Choroid plexus epithelial cell (primary cell): ENCODE data around the gene CLNK.

ENCODE experiments used
- DNase-seq: peaks from one replicate; pipeline ENCODE4 v3.0.0-alpha.2; 2010; ENCODE audit warnings: low read depth
- H3K4me3 ChIP-seq: 2 replicates; pipeline ENCODE4 v1.5.1; 2011; ENCODE audit warnings: low read depth, mild to moderate bottlenecking, control low read depth, low read length, moderate library complexity
- TF ChIP-seq, protein P1 (sequence below): conservative IDR thresholded peaks from 2 replicates; pipeline ENCODE4 v1.5.1; 2011; ENCODE audit warnings: low read depth, mild to moderate bottlenecking, control low read depth, inconsistent platforms, low read length, moderate library complexity

The CLNK gene

DNA sequence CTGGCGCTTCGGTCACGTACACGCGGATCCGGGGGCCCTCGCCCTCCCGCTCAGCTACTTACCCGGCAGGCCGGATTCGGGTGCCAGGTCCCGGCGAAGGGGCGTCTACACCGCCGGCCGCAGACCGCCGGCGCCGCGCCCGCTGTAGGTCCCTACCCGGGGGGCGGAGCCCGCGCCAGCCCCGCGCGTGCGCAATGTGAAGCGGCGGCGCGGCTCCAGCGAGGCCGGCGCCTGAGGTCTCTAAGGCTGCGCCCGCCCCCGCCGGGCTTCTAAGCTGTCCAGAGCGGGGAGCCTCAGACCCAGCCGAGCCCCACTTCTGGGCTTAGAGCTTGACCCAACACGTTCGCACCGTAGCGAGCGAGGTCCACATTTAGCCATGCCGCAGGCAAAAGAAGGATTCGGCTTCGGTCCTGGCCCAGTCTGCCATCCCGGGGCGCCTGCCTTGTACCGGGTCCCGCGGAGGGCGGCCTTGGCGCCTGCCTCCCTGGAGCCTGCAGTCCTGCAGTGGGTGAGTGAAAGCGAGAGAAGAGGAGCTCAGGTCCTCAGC is 227.2 kb downstream of the CLNK start, which contains the start of gene ZNF518B:
Gene ZNF518B (minus strand): TSS at position 172 of the 547 bp plus-strand sequence. CDS start 11,098 bp downstream, outside the sequence.
- TF ChIP-seq, protein P1, sequence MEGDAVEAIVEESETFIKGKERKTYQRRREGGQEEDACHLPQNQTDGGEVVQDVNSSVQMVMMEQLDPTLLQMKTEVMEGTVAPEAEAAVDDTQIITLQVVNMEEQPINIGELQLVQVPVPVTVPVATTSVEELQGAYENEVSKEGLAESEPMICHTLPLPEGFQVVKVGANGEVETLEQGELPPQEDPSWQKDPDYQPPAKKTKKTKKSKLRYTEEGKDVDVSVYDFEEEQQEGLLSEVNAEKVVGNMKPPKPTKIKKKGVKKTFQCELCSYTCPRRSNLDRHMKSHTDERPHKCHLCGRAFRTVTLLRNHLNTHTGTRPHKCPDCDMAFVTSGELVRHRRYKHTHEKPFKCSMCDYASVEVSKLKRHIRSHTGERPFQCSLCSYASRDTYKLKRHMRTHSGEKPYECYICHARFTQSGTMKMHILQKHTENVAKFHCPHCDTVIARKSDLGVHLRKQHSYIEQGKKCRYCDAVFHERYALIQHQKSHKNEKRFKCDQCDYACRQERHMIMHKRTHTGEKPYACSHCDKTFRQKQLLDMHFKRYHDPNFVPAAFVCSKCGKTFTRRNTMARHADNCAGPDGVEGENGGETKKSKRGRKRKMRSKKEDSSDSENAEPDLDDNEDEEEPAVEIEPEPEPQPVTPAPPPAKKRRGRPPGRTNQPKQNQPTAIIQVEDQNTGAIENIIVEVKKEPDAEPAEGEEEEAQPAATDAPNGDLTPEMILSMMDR = no peak
- H3K4me3 ChIP-seq = peak within 1 kb of the TSS; percentile 75
- DNase-seq = peak; percentile 64

DNA sequence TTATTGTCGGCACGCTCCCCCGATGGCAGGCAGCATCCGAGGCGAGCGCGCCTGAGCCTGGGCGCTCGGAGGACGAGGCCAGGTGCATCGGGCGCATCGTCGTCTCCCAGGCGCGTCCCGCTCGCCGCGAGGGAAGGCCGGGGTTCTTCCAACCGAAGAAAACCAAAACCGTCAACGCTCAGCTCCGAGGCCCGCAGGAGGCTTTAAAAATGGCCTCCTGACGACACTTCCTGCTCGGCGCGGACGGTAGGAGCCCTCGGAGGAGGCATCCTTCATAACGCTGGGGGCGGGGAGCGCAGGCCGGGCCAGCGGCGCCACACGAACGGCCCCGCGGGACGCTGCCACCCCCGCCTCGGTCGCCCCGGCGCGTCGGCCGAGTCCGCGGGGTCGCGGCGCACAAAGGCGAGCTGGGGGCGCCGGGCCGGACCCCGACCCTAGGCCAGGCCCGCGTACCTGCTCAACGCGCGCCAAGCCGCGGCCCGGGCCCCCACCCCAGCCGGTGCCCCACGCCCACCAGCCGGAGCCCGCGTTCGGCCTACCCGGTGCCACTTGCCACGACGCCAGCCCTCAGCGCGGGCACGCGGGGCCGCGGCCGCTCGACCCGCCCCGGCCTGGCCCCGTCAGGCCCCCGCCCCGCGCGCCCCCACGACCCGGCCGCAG is 227.8 kb downstream of the CLNK start:
- H3K4me3 ChIP-seq = peak overlapping the region; percentile 75
- peak; percentile 72 for DNase-seq
- TF ChIP-seq, protein P1 = no peak

GRCh38 chr4:10456260-10456594 is 228.3 kb downstream of the CLNK start:
- peak overlapping the region; percentile 75 for H3K4me3 ChIP-seq
- DNase-seq = peak; percentile 10
- TF ChIP-seq, protein P1 = no peak

- TF ChIP-seq, protein P1 = no peak
- no peak overlapping the region for H3K4me3 ChIP-seq
- no peak for DNase-seq
Measured at GRCh38 chr4:10455133-10455532, 229.4 kb downstream of the CLNK start.

- H3K4me3 ChIP-seq = no peak overlapping the region
- DNase-seq = no peak
- TF ChIP-seq, protein P1 = no peak
Measured at GRCh38 chr4:10454726-10455125, 229.8 kb downstream of the CLNK start.

DNA sequence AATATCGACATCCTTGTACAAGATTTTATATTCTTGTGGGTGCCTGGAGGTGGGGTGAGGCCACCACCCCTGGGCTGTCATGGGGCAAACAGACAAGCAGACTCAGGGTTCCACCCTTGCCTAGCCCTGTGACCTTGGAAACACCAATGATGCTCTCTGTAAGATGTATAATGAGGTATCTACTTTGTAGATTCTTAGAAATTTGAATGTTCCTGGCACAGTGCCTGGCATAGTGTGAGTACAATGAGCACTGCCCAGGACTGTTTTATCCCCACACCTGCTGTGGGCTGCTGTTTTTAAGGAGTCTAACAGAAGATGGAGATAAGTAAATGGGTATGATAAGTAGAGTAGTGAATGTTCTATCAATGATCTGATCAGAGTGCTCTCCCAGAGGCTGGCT is 230.4 kb downstream of the CLNK start:
- no peak for DNase-seq
- TF ChIP-seq, protein P1 = no peak
- H3K4me3 ChIP-seq = no peak overlapping the region

GRCh38 chr4:10448991-10449390 is 235.6 kb downstream of the CLNK start:
- DNase-seq = no peak
- TF ChIP-seq, protein P1 = no peak
- H3K4me3 ChIP-seq = no peak overlapping the region
